ENCODE data around the gene CEP112. TPM values are rescaled to one million over a fixed set of nuclear protein-coding genes. Genes with fewer than 3 reads are reported as not detected.

Gene CEP112
- total and polyA plus RNA-seq, 2 experiments from 2014 or later: 4.0 to 4.3 TPM

GRCh38 chr17:65771704-65772103 lies 420.2 kb downstream of the CEP112 start:
- Histone ChIP-seq H3K4me2 (no peak overlapping the region), H3F3A (replicated peaks; ENCODE audit: low read depth) (no peaks in the 10 kb centered on the region), H3K4me3 (no peak overlapping the region), H4K20me1 (replicated peaks; ENCODE audit: insufficient read depth) (no peaks in the 10 kb centered on the region), H3K27ac (ENCODE audit: low read depth) (no peak overlapping the region), H3K9me2 (ENCODE audit: insufficient read depth) (no peaks in the 10 kb centered on the region), H3K4me1 (ENCODE audit: insufficient read depth) (no peaks in the 10 kb centered on the region), H3K27me3 (ENCODE audit: insufficient read depth) (no peaks in the 10 kb centered on the region), H2AFZ (no peak overlapping the region), H3K36me3 (ENCODE audit: insufficient read depth) (no peaks in the 10 kb centered on the region), H3K79me2 (replicated peaks; ENCODE audit: insufficient read depth) (no peaks in the 10 kb centered on the region)
- ATAC-seq (no peak), DNase-seq (ENCODE audit: low spot score) (no peak)
- Mint-ChIP-seq H3K4me1 (peaks cover 9% of the 10 kb centered on the region; the same call in 1 of the 3 replicates), H3K27me3 (ENCODE audit: insufficient read depth, low read depth, poor library complexity) (no peaks in the 10 kb centered on the region), H3K36me3 (ENCODE audit: low read depth) (no peaks in the 10 kb centered on the region), H3K4me3 (no peak overlapping the region), H3K27ac (no peak overlapping the region), H3K9me3 (no peaks in the 10 kb centered on the region; the same call in 2 of the 3 replicates)
- no peak for TF ChIP-seq STAT1 (IDR thresholded peaks at IDR 0.05; ENCODE audit: unreplicated experiment)
- no peak for TF ChIP-seq ZNF114 (CRISPR knock-in tag; IDR thresholded peaks at IDR 0.05)
- TF ChIP-seq NANOG (IDR thresholded peaks at IDR 0.05; ENCODE audit: borderline replicate concordance): no peak
- TF ChIP-seq EZH2phosphoT487 (IDR thresholded peaks at IDR 0.05; ENCODE audit: unreplicated experiment): no peak
- no peak for TF ChIP-seq ZNF331 (CRISPR knock-in tag; IDR thresholded peaks at IDR 0.05; ENCODE audit: low read depth)
- no peak for TF ChIP-seq EZH2 (IDR thresholded peaks at IDR 0.05; ENCODE audit: low read depth, unreplicated experiment)
- no peak for TF ChIP-seq CTCF (conservative IDR thresholded peaks at IDR 0.05; ENCODE audit: low read depth in 2 of 2)
- TF ChIP-seq CREB1 (CRISPR knock-in tag; IDR thresholded peaks at IDR 0.05; ENCODE audit: low read depth): no peak
- no peak for TF ChIP-seq JUNB (IDR thresholded peaks at IDR 0.05; ENCODE audit: unreplicated experiment)
- TF ChIP-seq, protein P1, sequence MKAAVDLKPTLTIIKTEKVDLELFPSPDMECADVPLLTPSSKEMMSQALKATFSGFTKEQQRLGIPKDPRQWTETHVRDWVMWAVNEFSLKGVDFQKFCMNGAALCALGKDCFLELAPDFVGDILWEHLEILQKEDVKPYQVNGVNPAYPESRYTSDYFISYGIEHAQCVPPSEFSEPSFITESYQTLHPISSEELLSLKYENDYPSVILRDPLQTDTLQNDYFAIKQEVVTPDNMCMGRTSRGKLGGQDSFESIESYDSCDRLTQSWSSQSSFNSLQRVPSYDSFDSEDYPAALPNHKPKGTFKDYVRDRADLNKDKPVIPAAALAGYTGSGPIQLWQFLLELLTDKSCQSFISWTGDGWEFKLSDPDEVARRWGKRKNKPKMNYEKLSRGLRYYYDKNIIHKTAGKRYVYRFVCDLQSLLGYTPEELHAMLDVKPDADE (IDR thresholded peaks at IDR 0.05): no peak
- TF ChIP-seq ZNF462 (CRISPR knock-in tag; IDR thresholded peaks at IDR 0.05): no peak
- TF ChIP-seq POLR2AphosphoS5 (IDR thresholded peaks at IDR 0.05; ENCODE audit: low read depth): no peak
- TF ChIP-seq, protein P2, sequence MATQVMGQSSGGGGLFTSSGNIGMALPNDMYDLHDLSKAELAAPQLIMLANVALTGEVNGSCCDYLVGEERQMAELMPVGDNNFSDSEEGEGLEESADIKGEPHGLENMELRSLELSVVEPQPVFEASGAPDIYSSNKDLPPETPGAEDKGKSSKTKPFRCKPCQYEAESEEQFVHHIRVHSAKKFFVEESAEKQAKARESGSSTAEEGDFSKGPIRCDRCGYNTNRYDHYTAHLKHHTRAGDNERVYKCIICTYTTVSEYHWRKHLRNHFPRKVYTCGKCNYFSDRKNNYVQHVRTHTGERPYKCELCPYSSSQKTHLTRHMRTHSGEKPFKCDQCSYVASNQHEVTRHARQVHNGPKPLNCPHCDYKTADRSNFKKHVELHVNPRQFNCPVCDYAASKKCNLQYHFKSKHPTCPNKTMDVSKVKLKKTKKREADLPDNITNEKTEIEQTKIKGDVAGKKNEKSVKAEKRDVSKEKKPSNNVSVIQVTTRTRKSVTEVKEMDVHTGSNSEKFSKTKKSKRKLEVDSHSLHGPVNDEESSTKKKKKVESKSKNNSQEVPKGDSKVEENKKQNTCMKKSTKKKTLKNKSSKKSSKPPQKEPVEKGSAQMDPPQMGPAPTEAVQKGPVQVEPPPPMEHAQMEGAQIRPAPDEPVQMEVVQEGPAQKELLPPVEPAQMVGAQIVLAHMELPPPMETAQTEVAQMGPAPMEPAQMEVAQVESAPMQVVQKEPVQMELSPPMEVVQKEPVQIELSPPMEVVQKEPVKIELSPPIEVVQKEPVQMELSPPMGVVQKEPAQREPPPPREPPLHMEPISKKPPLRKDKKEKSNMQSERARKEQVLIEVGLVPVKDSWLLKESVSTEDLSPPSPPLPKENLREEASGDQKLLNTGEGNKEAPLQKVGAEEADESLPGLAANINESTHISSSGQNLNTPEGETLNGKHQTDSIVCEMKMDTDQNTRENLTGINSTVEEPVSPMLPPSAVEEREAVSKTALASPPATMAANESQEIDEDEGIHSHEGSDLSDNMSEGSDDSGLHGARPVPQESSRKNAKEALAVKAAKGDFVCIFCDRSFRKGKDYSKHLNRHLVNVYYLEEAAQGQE (IDR thresholded peaks at IDR 0.05; ENCODE audit: unreplicated experiment): no peak
